ENCODE data around the gene AQP12A. TPM values are rescaled to one million over a fixed set of nuclear protein-coding genes. Genes with fewer than 3 reads are reported as not detected.
A peak's percentile ranks its signal among the peaks of the same experiment; 100 is the strongest.

AQP12A gene
- total RNA-seq, 1 donor from 2014 or later = not detected

DNA sequence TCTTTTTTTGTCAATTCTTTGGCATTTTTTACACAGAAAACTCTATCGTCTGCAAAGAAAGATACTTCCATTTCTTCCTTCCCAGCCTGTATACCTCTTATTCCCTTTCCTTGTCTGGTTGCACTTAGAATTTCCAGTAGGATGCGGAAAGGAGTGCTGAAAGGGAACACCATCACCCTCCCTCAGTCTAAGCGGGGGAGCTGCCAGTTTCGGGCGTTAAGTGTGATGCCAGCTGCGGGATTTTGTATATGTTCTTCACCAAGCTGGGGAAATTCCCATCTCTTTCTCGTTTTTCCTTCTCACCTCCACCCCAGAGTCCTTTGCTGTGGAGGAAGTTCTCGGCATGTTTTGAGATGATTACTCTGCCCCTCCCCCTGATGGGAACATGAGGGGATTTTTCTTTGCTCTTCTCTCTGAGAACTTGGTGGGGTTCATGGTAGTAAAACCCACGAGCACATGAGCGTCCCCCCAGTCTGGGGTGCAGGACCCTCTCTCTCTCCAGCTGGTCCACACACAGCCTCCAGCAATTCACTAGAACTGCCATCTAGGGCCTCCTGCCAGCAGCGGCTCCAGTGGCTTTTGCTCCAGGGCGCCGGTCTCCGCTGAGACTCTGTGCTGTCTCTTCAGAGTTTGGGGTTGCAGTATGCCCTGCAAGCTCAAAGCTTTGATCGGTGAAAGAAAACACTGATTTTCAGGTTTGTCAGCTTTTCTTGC lies 15.5 kb downstream of the AQP12A start:
- DNase-seq (ENCODE audit: low spot score) = peak; percentile 20

- DNase-seq (ENCODE audit: low spot score) = no peak
These were observed 16.2 kb downstream of the AQP12A start for GRCh38 chr2:240707821-240708220.

GRCh38 chr2:240708457-240708856 lies 16.8 kb downstream of the AQP12A start:
- no peak for DNase-seq (ENCODE audit: low spot score)

DNA sequence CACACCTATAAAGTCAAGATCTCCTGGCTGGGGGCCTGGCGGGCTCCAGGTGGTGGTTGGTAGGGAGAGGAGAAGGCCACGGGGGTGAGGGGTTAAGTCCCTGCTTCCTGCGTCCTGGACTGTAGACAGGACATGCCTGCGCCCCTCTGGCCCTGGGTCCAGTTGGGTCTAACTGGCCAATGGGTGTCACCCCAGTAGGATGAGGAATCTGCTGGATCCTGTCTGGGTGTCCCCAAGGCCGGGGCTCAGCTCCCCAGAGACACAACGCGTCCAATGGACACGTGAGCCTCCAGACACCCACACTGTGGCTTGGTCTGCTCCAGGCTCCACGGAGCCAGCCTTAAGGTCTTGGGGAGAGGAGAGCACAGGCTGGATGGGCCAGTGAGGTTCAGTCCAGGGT lies 19.6 kb downstream of the AQP12A start:
- no peak for DNase-seq (ENCODE audit: low spot score)

DNA sequence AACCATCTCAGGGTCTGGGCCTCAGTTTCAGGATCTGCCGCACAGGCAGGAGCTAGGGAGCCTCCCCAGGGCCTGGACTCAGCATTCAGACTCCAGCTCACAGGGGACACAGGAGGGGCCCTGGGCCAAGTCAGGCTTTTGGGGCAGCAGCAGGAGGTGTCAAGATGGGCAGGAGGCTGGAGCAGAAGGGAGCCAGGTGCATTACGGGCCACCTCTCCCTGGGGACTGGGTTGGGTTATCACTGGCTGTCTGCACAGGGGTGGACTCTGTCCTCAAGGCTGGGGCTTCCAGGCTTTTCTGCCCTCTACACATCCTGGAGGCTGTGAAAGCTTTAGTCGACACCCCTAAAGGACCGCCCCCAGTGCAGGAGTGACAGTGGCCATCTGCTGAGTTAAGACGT lies 20.0 kb downstream of the AQP12A start:
- no peak for DNase-seq (ENCODE audit: low spot score)

GRCh38 chr2:240712121-240712520 lies 20.5 kb downstream of the AQP12A start:
- DNase-seq (ENCODE audit: low spot score) = no peak

GRCh38 chr2:240713071-240713927 lies 21.6 kb downstream of the AQP12A start:
- no peak for DNase-seq (ENCODE audit: low spot score)

GRCh38 chr2:240713928-240714746 lies 22.5 kb downstream of the AQP12A start:
- no peak for DNase-seq (ENCODE audit: low spot score)

DNA sequence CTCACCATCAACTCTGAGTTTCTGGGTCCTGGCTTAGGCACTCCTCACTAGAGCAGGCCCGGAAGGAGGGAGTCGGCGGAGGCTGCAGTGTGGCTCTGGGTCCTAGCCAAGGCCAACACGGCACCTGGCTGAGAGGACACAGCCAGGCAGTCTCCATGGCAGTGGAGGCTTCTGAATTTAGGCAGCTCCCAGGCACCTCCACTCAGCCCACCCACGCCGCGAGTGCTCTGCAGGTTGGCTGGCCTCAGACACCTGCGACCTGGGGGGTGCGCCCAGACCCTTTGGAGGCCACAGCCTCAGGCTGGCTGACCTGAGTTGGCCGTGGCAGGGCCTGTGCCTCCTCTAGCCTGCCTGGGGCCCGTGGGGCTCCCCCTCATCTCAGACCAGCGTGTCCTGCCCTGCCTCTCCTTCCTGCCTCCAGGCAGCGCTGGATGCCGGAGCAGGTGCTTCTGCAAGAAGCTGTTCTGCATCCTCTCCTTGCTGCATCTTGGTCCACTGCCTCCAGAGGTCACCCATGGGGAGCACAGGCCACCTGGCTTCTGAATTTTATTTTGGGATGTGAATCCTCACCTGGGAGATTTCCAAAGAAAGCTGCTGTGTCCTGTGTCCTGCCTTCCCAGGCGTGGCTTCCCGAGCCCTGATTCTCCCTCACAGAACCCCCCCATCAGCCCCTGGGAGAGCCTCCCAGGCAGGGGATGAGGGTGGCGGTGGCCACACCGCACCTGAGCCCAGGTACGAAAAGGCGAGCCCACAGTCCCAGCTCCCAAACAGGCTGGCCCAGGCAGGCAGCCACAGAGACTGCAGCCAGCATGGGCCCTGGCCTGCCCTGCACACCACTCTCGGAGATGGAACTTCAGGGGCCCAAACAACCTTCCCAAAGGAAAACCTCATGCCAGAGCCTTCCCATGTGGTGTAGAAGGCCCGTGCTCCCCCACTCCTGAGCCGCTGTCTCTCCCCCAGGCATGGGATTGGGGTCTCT lies 23.4 kb downstream of the AQP12A start:
- DNase-seq (ENCODE audit: low spot score) = no peak

DNA sequence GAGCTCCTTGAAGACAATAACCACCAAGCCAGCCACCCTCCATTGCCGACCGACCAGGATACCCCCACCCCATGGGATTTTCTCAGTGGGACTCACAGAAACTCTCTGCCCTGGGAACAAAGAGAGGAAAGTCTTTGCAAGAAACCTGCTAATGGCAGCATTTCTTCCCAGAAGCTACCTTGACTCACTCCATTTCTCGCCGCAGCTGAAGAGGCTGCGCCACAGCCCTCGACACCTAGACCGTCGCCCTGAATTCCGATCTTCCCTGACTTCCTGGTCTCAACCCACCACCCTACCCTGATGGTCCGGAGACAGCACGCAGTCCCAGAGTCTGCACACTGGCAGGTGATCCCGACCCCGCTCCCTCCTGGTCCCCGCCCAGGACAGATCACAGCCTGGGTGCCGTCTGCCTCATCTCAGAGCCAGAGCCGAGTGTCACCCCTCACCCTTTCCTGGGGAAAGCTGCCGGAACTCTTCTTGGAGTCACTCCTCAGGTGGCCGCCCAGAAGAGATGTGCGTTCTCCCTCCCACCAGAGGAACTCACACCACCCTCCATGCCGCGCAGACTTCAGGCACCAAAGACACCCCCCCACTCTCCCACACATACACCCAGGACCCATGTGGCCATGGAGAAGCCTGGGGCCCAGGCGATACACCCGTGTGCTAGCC lies 24.6 kb downstream of the AQP12A start:
- DNase-seq (ENCODE audit: low spot score) = no peak

DNA sequence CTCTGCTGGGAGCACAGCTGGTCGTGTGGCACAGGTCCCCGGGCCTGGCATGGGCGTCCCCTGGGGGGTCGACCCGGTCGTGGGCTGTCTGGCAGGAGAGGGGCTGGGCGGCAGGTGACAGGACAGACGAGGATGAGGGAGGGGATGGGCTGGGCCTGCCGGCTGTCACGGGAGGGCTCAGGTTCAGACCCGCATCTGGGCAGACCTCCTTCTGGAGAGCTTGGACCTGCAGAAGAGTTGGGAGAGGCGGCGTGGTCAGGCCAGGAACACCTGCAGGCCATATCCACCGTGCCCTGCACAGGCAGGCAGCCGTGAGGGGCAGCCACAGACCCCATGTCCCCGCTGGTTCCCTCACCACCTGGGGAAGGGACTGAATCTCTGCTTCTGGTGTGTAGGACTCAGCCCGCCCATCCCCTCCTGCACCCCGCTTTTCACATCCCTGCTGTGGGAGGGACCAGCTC lies 25.5 kb downstream of the AQP12A start:
- no peak for DNase-seq (ENCODE audit: low spot score)

DNA sequence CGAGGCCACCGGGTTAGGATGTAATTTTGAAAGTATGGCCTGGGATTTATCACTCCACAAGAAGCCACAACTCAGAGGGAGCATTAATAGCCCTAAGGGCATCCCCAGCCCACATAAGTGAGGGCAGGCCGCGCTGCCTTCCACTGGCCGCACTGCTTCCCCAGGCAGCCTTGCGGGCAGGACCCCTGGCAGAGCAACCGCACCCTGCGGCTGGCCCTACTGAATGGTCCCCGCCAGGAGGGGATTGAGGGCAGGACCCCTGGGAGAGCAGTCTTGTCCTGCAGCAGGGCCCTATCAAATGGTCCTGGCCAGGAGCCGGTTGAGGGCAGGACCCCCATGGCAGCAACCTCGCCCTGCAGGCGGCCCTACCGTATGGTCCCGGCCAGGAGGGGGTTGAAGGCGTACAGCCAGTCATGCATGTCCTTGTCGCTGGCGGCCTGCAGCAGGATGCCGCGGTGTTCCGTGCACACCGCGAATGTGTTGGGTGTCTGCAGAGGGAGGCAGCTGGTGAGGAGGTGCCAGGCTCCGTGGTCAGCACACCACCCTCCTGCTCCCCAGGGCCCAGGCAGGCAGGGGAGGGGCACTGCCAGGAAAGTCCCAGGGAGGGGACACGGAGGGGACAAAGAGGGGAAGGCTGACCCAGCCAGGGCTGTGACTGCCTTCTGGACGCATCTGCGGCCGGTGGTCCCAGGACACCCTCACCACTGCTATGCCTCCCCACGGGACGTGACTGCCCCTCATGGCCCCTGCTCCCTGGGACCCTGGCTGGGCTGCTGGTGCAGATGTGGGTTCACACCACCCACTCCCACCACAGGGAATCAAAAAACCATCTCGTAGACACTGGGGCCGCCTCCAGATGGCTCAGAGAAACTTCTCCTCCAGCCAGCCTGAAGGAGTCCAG lies 26.3 kb downstream of the AQP12A start:
- DNase-seq (ENCODE audit: low spot score) = no peak

GRCh38 chr2:240718896-240719490 lies 27.3 kb downstream of the AQP12A start:
- no peak for DNase-seq (ENCODE audit: low spot score)

DNA sequence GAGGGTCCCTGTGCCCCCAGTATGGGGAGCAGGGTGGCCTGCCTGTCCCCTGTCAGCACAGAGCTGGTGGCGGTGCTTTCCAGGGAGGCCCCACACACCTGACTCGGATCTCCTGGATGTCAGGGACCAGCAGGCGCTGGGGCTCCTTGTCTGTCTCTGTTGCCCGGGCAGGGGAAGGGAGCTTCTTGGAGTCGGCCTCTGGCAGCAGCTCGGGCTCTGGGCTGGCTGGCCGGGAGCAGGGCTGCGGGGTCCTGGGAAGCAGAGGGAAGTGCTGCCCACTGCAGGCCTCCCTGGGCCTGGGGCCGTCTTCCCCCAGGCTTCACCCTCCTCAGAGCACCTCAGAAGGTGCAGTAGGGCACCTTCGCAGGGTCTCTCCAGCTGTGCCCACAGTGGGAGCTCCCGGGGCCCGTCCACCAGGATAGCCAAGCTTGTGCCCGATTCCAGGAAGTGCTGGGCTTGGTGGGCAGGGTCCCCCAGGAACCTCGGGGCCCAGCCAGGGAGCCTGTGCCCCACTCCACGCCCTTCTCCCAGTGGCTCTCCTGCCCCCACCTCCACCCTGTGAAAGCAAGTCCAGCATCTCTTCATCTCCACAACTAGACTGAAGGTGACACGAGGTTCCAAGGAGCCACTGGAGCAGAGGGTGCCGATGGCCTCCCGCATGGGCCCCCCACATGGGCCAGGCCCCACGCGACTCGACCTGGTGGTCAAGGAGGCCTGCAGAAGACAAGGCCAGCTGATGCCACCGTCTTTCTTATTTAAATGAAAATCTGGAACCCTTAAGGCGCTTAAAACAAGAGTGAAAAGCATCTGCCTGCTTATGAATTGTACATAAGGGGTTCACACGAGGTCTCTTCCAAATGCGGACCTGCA lies 28.2 kb downstream of the AQP12A start:
- no peak for DNase-seq (ENCODE audit: low spot score)

- no peak for DNase-seq (ENCODE audit: low spot score)
These were observed 29.3 kb downstream of the AQP12A start for GRCh38 chr2:240720686-240721595.

- DNase-seq (ENCODE audit: low spot score) = no peak
These were observed 30.0 kb downstream of the AQP12A start for GRCh38 chr2:240721596-240722180.
